Activated CD4-positive, alpha-beta T cell treated with anti-CD3 and anti-CD28 coated beads for 48 hours (primary cell): ENCODE measurements around the gene ANKZF1.

Experiments
- DNase-seq: peaks from one replicate; pipeline ENCODE4 v3.0.0-alpha.2; 2020

ANKZF1 gene

GRCh38 chr2:219261024-219261855, 31.6 kb downstream of the ANKZF1 start:
- no peak for DNase-seq

DNA sequence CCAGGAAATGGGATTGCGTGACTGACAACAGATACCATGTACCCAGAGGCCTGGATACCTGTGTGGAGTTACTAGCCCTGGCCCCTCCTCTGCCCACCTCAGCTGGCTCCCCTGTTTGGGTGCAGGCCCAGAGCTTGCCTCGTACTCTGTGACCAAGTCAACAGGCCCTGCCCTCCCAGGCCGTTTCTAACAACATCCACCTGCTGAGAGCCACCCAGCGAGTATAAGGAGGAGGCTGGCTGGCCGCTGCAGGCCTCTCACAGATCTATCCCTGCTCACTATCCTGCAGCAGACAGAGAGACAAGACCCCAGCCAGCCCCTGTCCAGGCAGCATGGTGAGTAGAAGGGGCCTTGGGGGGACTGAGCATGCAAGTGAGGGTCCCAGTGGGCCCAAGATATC, 36.6 kb downstream of the ANKZF1 start:
- DNase-seq, result no peak

GRCh38 chr2:219266886-219267285, 37.3 kb downstream of the ANKZF1 start:
- DNase-seq, result no peak

DNA sequence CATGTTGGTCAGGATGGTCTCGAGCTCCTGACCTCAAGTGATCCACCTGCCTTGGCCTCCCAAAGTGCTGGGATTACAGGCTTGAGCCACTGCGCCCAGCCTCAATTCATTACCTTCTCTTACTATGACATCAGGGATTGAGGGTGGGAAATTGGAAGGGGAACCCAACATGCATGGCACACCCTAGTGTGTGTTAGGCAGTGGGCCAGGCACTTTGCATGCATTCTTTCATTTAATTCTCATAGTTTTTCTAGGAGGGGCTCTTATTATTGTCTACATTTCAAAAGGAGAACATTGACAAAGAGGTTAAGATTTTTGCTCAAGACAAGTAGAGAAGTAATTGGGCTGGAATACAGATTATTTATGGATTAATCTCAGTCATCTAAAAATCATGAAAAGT, 38.7 kb downstream of the ANKZF1 start:
- no peak for DNase-seq

GRCh38 chr2:219269362-219270054, 39.9 kb downstream of the ANKZF1 start:
- no peak for DNase-seq

DNA sequence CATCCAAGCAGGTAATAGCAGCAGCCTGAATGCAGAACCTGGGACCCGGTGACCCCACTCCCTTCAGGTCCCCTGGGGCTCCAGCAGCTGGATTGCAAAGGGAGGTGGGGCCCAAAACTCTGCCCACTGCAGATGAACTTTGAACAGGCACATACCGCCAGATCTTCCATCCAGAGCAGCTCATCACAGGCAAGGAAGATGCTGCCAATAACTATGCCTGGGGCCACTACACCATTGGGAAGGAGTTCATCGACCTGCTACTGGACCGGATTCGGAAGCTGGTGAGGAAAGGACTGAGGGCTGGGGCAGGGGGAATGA, 40.4 kb downstream of the ANKZF1 start:
- no peak for DNase-seq

DNA sequence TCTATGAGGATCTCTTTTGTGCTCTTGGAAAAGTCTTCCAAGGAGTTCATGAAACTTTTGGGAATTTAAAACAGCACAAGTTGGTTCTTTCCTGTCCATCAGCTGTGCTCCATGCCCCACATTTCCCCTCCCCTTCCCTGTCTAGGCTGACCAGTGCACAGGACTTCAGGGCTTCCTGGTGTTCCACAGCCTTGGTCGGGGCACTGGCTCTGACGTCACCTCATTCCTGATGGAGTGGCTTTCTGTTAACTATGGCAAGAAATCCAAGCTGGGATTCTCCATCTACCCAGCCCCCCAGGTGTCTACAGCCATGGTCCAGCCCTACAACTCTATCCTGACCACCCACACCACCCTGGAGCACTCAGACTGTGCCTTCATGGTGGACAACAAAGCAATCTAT, 41.4 kb downstream of the ANKZF1 start:
- DNase-seq, result no peak

- DNase-seq, result no peak
These were observed 42.8 kb downstream of the ANKZF1 start for GRCh38 chr2:219272356-219272755.

DNA sequence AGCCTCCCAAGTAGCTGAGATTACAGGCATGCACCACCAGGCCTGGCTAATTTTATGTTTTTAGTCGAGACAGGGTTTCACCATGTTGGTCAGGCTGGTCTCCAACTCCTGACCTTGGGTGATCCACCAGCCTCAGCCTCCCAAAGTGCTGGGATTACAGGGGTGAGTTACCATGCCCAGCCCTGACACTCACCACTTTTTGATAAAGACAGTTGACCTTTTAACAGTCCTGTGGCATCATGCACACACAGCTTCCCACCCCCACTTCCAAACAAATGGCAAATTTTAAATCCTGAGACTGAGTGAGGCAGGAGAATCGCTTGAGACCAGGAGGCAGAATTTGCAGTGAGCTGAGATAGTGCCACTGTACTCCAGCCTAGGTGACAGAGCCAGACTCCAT, 43.4 kb downstream of the ANKZF1 start:
- DNase-seq, result no peak

DNA sequence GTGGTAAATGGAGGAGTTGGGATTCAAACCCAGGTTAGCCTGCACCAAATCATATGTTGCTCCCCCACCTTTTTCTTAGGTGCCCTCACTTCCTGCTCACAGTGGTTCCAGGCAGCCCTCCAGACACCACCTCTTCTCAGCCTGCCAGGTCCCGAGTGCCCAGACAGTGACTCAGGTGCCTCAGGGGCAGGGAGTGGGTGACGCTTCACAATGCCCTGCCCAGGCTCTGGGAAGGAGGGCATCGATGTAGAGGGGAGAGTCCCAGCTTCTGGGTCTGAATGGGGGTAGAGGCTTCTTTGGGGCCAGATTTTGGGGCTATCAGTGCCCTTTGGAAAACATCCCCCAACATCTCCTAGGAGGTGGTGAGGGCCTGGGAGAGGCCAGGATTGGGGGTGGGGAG, 44.3 kb downstream of the ANKZF1 start:
- DNase-seq, result no peak

- DNase-seq, result no peak
These were observed 44.8 kb downstream of the ANKZF1 start for GRCh38 chr2:219274361-219274921.

GRCh38 chr2:219277703-219278654, 48.4 kb downstream of the ANKZF1 start:
- peak; percentile 82 for DNase-seq

GRCh38 chr2:219278655-219279150, 49.1 kb downstream of the ANKZF1 start:
- DNase-seq, result no peak

DNA sequence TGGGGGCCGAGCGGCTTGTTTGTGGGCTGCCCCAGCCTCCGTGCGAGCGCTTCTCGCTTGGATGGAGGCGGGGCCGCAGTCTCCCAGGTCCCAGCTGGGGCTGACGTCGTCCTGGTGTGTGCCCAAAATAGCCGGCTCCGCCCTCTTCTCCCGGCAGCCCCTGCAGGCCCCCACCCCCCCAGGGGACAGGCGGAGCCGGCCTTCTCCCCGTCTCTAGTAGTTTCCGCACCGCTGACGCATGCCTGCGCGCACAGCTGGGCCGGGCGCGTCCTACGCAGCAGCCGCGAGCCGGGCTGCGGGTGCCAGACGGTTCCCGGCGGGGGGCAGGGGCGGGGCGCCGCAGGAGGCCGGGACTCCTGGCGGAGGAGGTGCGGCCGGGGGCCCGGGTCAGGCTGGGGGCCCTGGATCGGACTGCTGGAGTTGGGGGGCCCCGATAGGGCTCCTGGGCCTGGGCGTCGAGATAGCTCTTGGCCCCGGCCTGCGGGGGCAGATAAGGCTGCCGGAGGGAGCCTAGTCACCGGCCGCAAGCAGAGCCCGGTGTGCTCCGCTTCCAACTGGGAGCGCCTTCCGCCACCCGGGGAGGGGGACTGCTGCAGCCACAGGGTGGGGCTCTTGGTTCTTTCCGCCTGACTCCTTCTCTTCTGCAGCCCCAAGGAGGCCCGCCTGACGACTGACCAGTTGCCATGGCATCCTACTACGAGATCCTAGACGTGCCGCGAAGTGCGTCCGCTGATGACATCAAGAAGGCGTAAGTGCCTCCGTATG, 49.7 kb downstream of the ANKZF1 start, which contains the start of gene DNAJB2:
Gene DNAJB2 (plus strand): TSS at position 216 of the 765 bp plus-strand sequence. CDS start 468 bp downstream, at position 684.
- peak; percentile 100 for DNase-seq

GRCh38 chr2:219279916-219280516, 50.4 kb downstream of the ANKZF1 start:
- no peak for DNase-seq

- DNase-seq, result no peak
These were observed 51.0 kb downstream of the ANKZF1 start for GRCh38 chr2:219280651-219281050.

GRCh38 chr2:219281588-219281987, 52.0 kb downstream of the ANKZF1 start:
- DNase-seq, result no peak

DNA sequence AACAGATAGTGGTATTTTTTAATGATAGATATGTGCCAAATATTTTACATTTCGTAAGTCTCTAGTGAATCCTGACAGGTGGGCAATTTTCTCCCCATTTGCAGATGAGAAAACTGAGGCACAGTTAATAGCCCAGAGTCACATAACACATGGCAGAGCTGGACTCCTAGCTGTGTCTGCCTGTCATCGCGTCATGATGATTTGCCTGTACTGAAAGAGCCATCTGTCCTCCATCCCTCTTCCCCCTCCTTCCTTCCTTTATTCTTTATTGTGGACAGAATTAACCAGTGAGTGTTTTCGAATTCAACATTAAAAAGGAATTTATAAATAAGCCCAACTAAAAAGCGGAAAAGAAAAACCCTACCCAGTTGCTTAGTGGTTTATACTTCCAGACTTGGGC, 52.8 kb downstream of the ANKZF1 start:
- no peak for DNase-seq

DNA sequence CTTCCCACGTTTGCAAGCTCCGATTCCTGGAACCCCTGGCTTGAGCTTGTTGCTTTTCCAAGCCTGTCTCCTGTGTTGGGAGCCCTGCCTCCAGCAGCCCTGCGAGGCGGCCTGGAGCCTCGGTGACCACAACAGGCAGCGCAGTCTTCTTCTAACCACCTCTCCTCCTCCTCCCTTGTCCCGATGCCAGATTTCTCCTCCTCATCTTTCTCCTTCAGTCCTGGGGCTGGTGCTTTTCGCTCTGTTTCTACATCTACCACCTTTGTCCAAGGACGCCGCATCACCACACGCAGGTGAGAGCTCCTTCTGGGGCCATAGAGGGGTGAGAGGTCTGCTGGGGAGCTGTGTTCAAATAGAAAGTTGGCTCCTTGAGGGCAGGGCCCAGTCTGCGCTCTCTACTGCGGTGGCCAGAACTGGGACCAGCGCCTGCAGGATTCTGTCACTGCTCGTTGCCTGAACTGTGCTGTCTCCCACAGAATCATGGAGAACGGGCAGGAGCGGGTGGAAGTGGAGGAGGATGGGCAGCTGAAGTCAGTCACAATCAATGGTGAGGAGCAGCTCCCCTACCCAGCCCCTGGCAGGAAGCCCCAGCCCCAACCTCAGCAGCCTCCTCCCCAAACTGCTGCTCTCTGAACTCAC, 53.5 kb downstream of the ANKZF1 start:
- DNase-seq, result no peak

GRCh38 chr2:219284501-219285372, 55.1 kb downstream of the ANKZF1 start:
- no peak for DNase-seq
